HepG2 (cell line): ENCODE measurements around the gene GRAMD1A. TPM values are rescaled to one million over a fixed set of nuclear protein-coding genes. Genes with fewer than 3 reads are reported as not detected.

Experiments
- CAMTA2 ChIP-seq: sonication (generic); formaldehyde crosslinking; IDR thresholded peaks from 2 replicates; pipeline ENCODE4 v1.4.0; 2020; ENCODE audit warnings: mild to moderate bottlenecking, missing genetic modification reagents, borderline replicate concordance
- E2F1 ChIP-seq: sonication (generic); formaldehyde crosslinking; IDR thresholded peaks from 2 replicates; pipeline ENCODE4 v1.5.0; 2020; ENCODE audit warnings: missing genetic modification reagents
- EZH2 ChIP-seq: conservative IDR thresholded peaks from 2 replicates; pipeline ENCODE4 v1.6.1; 2012; ENCODE audit warnings: mild to moderate bottlenecking, low read depth, low read length, moderate library complexity
- FOSL1 ChIP-seq: sonication (generic); formaldehyde crosslinking; IDR thresholded peaks from 2 replicates; pipeline ENCODE4 v1.9.0; 2021; ENCODE audit warnings: missing genetic modification reagents, borderline replicate concordance
- GABPA ChIP-seq, 2 experiments: IDR thresholded peaks; 2 replicates each; pipeline ENCODE4 v1.6.1; 2011 to 2016; ENCODE audit warnings: low read depth in 2 of 2, low read length in 1 of 2, missing biosample characterization in 1 of 2, missing genetic modification characterization in 1 of 2
- HNF4A ChIP-seq: sonication (generic); formaldehyde crosslinking; IDR thresholded peaks from 2 replicates; pipeline ENCODE4 v1.4.0; 2020; ENCODE audit warnings: missing genetic modification reagents
- JUN ChIP-seq: sonication (generic); formaldehyde crosslinking; IDR thresholded peaks from 2 replicates; pipeline ENCODE4 v1.4.0; 2020; ENCODE audit warnings: mild to moderate bottlenecking, missing genetic modification reagents
- NCOA1 ChIP-seq: sonication (generic); formaldehyde crosslinking; IDR thresholded peaks from 2 replicates; pipeline ENCODE4 v1.9.0; 2021; ENCODE audit warnings: missing genetic modification reagents
- NFYB ChIP-seq: sonication (generic); formaldehyde crosslinking; IDR thresholded peaks from 2 replicates; pipeline ENCODE4 v1.4.0; 2020; ENCODE audit warnings: missing genetic modification reagents
- NR2F6 ChIP-seq, 2 experiments: IDR thresholded peaks; 2 replicates each; pipeline ENCODE4 v1.6.1; 2016; ENCODE audit warnings: antibody characterized with exemption in 1 of 2, mild to moderate bottlenecking in 1 of 2
- NRL ChIP-seq: sonication (generic); formaldehyde crosslinking; IDR thresholded peaks from 2 replicates; pipeline ENCODE4 v1.5.0; 2020; ENCODE audit warnings: missing genetic modification reagents, mild to moderate bottlenecking, moderate library complexity, borderline replicate concordance
- RXRA ChIP-seq: sonication (generic); formaldehyde crosslinking; IDR thresholded peaks from 2 replicates; pipeline ENCODE4 v1.5.1; 2020; ENCODE audit warnings: missing genetic modification reagents
- SP2 ChIP-seq: sonication (generic); formaldehyde crosslinking; IDR thresholded peaks from 2 replicates; pipeline ENCODE4 v1.5.1; 2020; ENCODE audit warnings: mild to moderate bottlenecking, missing genetic modification reagents
- TAF15 ChIP-seq: fragments of 200-400 bp; formaldehyde crosslinking; IDR thresholded peaks from one replicate; pipeline ENCODE4 v1.6.1; 2018; ENCODE audit warnings: mild to moderate bottlenecking, low read depth, low read length; ENCODE audit not compliant: poor library complexity, severe bottlenecking
- TCF12 ChIP-seq, 2 experiments: fragments of 450-650 bp in 1 of 2; sonication (generic) in 1 of 2; formaldehyde crosslinking in 1 of 2; IDR thresholded peaks; 2 replicates each; pipeline versions ENCODE4 v1.6.1 to v1.8.0; 2017 to 2022; ENCODE audit warnings: antibody characterized with exemption in 1 of 2, mild to moderate bottlenecking in 1 of 2, missing genetic modification reagents in 1 of 2, moderate library complexity in 1 of 2
- TIGD3 ChIP-seq: sonication (generic); formaldehyde crosslinking; IDR thresholded peaks from 2 replicates; pipeline ENCODE4 v1.5.1; 2020; ENCODE audit warnings: mild to moderate bottlenecking, missing genetic modification reagents, borderline replicate concordance
- U2AF1 ChIP-seq: fragments of 200-400 bp; formaldehyde crosslinking; optimal IDR thresholded peaks from 2 replicates; pipeline ENCODE3; 2017; ENCODE audit warnings: mild to moderate bottlenecking, low read depth, low read length
- XRCC5 ChIP-seq: fragments of 200-400 bp; formaldehyde crosslinking; optimal IDR thresholded peaks from 2 replicates; pipeline ENCODE3; 2017; ENCODE audit warnings: mild to moderate bottlenecking, low read length
- ZBTB38 ChIP-seq: sonication (generic); formaldehyde crosslinking; IDR thresholded peaks from 2 replicates; pipeline ENCODE4 v1.5.1; 2020; ENCODE audit warnings: mild to moderate bottlenecking, missing genetic modification reagents
- ZNF256 ChIP-seq: sonication (generic); formaldehyde crosslinking; conservative IDR thresholded peaks from 2 replicates; pipeline ENCODE4 v1.4.0; 2020; ENCODE audit warnings: missing genetic modification reagents
- ZNF317 ChIP-seq: sonication (generic); formaldehyde crosslinking; IDR thresholded peaks from 2 replicates; pipeline ENCODE4 v1.5.0; 2020; ENCODE audit warnings: mild to moderate bottlenecking, missing genetic modification reagents
- ZNF615 ChIP-seq: sonication (generic); formaldehyde crosslinking; IDR thresholded peaks from 2 replicates; pipeline ENCODE4 v1.5.0; 2020; ENCODE audit warnings: mild to moderate bottlenecking, missing genetic modification reagents, borderline replicate concordance
- ZNF639 ChIP-seq: conservative IDR thresholded peaks from 2 replicates; pipeline ENCODE4 v1.6.1; 2018; ENCODE audit warnings: missing genetic modification reagents
- polyA plus RNA-seq, 8 experiments: library from polyadenylated mRNA; depleted of rRNA in 3 of 8; stranded (reverse) in 7 of 8; unstranded in 1 of 8; fragments of >200 nt; fragmentation: Illumina TruSeq in 4 of 8; extraction: Trizol in 4 of 8; gene quantifications; 2 replicates each; pipeline versions ENCODE4 v1.2.1 to v1.2.3, GENCODE V29; 2011 to 2016; ENCODE audit warnings: low read depth in 4 of 8, missing spikeins in 1 of 8, mixed read lengths in 1 of 8; ENCODE audit not compliant: insufficient read depth in 1 of 8
- total RNA-seq, 5 experiments: library from RNA; depleted of rRNA; stranded (reverse); fragments of >200 nt; fragmentation: Illumina TruSeq; extraction: Trizol; gene quantifications; 2 replicates each; pipeline ENCODE4 v1.2.3, GENCODE V29; 2016; ENCODE audit warnings: low read depth in 1 of 5
- TF ChIP-seq, protein P1 (sequence below): sonication (generic); formaldehyde crosslinking; IDR thresholded peaks from 2 replicates; pipeline ENCODE4 v1.5.0; 2020; ENCODE audit warnings: mild to moderate bottlenecking, missing genetic modification reagents, moderate library complexity

The GRAMD1A gene
- total and polyA plus RNA-seq, 2 of the 13 experiments (the other 11 are each of a cell fraction or from before 2014, with no cell fraction given) = 14.7 to 181 TPM

- TF ChIP-seq TAF15 (no peak), E2F1 (CRISPR knock-in tag) (no peak), JUN (CRISPR knock-in tag) (0 out of 2 replicates have a peak, but pooled peaks have one; percentile 59), FOSL1 (CRISPR knock-in tag) (no peak), U2AF1 (peak; percentile 9), XRCC5 (no peak), TIGD3 (CRISPR knock-in tag) (no peak), NRL (CRISPR knock-in tag) (no peak; the same call in none of the 2 replicates), ZNF639 (CRISPR knock-in tag) (peak; percentile 45; the same call in 1 of the 2 replicates), ZBTB38 (no peak), ZNF615 (CRISPR knock-in tag) (no peak), ZNF256 (CRISPR knock-in tag) (no peak), EZH2 (no peak), NFYB (CRISPR knock-in tag) (no peak; the same call in 1 of the 2 replicates), HNF4A (CRISPR knock-in tag) (peak; percentile 47; the same call in 1 of the 2 replicates), ZNF317 (CRISPR knock-in tag) (peak; percentile 35; the same call in 1 of the 2 replicates), SP2 (CRISPR knock-in tag) (no peak), NCOA1 (CRISPR knock-in tag) (no peak), NR2F6 (IDR thresholded peaks at IDR 0.05) (peak; percentile 72), NR2F6 (CRISPR knock-in tag; IDR thresholded peaks at IDR 0.05) (peak; percentile 79), RXRA (peak; percentile 85), GABPA (IDR thresholded peaks at IDR 0.05; ENCODE audit: low read depth, low read length) (no peak), GABPA (CRISPR knock-in tag; IDR thresholded peaks at IDR 0.05; ENCODE audit: low read depth) (peak; percentile 47; the same call in 1 of the 2 replicates), TCF12 (IDR thresholded peaks at IDR 0.05) (no peak), TCF12 (CRISPR knock-in tag; IDR thresholded peaks at IDR 0.05) (peak; percentile 88), CAMTA2 (CRISPR knock-in tag) (no peak)
- TF ChIP-seq, protein P1, sequence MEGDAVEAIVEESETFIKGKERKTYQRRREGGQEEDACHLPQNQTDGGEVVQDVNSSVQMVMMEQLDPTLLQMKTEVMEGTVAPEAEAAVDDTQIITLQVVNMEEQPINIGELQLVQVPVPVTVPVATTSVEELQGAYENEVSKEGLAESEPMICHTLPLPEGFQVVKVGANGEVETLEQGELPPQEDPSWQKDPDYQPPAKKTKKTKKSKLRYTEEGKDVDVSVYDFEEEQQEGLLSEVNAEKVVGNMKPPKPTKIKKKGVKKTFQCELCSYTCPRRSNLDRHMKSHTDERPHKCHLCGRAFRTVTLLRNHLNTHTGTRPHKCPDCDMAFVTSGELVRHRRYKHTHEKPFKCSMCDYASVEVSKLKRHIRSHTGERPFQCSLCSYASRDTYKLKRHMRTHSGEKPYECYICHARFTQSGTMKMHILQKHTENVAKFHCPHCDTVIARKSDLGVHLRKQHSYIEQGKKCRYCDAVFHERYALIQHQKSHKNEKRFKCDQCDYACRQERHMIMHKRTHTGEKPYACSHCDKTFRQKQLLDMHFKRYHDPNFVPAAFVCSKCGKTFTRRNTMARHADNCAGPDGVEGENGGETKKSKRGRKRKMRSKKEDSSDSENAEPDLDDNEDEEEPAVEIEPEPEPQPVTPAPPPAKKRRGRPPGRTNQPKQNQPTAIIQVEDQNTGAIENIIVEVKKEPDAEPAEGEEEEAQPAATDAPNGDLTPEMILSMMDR (CRISPR knock-in tag) = no peak
Observed at GRCh38 chr19:34994643-34995541, 5.2 kb upstream of the GRAMD1A start (continued).
